Gastroesophageal sphincter (tissue), 3 donors: ENCODE measurements around the gene MMP17.

Experiments used
- CTCF ChIP-seq, 4 experiments: fragments of 200-600 bp in 2 of 4; fragments of 450-650 bp in 2 of 4; sonication (generic) in 1 of 4; IDR thresholded peaks; one replicate each; pipeline ENCODE4 v1.5.1; 2017 to 2019; ENCODE audit warnings: antibody characterized with exemption in 4 of 4, mild to moderate bottlenecking in 2 of 4, moderate library complexity in 2 of 4
- EP300 ChIP-seq: sonication (generic); formaldehyde crosslinking; IDR thresholded peaks from one replicate; pipeline ENCODE4 v1.6.1; 2017; ENCODE audit warnings: antibody characterized with exemption, mild to moderate bottlenecking
- POLR2A ChIP-seq, 2 donors: fragments of 450-650 bp; IDR thresholded peaks; one replicate each; pipeline ENCODE4 v1.6.1; 2017; ENCODE audit warnings: antibody characterized with exemption in 2 of 2, mild to moderate bottlenecking in 2 of 2, moderate library complexity in 1 of 2
- POLR2AphosphoS5 ChIP-seq: sonication (generic); formaldehyde crosslinking; IDR thresholded peaks from one replicate; pipeline ENCODE4 v1.6.1; 2017; ENCODE audit warnings: antibody characterized with exemption

DNA sequence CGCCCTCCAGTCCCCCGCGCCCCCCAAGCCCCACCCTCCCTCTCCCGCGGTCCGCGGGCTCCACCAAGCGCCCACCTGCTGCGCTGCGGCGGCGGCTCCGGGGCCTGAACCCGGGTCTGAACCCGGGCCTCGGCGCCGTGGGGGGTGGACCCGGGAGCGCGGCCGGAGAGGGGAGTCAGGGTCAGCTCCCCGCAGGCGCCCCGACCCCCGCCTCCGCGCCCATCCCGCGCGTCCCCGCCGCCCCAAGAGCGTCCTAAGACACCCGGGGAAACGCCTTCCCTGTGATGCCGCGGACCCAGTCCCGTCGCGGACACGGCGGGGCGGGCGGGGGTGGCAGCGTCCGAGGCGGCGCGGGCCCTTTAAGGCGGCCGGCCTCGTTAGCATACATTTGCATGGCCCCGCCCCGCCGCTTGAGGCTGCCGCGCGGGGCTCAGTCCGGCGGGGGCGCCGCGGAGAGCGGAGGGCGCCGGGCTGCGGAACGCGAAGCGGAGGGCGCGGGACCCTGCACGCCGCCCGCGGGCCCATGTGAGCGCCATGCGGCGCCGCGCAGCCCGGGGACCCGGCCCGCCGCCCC is at the start of gene MMP17:
- no peak for TF ChIP-seq POLR2A (IDR thresholded peaks at IDR 0.05)
- no peak for TF ChIP-seq POLR2AphosphoS5
- peak in 1 of 4 experiments; percentile 38 for TF ChIP-seq CTCF (IDR thresholded peaks at IDR 0.05)
- TF ChIP-seq EP300, result no peak
